COLO829 (cell line): ENCODE measurements around the gene LENEP.

Experiments used
- DNase-seq: peaks from one replicate; pipeline ENCODE4 v3.0.0; 2012; ENCODE audit warnings: low spot score

LENEP gene

DNA sequence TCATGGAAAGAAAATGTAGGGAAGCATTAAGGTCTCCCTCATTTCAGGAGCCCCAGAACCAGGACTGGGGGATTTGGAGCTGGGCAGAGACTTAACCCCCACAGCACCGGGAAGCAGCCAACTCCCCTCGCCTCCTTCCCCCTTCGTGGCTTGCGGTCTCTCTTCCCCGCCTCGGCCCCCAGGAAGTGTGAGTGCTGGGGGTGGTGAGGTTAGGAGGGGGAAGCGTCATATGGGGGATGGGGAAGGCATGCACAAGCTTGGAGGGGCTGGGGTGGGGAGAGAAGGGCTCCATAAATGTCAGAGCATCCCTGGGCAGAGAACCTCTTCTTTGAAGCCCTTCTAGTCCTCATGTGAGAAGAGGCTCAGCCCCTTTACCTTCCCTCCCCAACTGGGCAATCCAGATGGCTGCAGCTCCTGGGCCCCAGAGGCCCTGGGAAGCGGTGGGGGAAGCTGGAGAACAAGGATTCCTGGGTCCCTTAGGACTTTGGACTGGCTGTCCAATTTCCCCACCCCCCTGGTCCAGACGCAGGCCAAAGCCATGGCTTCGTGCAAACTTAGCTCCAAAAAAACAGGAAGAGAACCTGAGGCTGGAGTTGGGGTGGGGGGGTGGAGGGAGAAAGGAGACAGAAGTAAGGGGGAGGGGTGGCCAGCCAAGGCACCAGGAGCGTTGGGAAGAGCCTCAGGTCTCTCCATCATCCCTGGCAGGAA, 17.0 kb downstream of the LENEP start:
- no peak for DNase-seq

GRCh38 chr1:155011004-155011416, 17.6 kb downstream of the LENEP start:
- no peak for DNase-seq

- no peak for DNase-seq
Observed at GRCh38 chr1:155011437-155012025, 18.1 kb downstream of the LENEP start.

- no peak for DNase-seq
Observed at GRCh38 chr1:155012026-155012546, 18.7 kb downstream of the LENEP start.

GRCh38 chr1:155012776-155013602, 19.6 kb downstream of the LENEP start:
- no peak for DNase-seq

- no peak for DNase-seq
Observed at GRCh38 chr1:155013632-155014031, 20.2 kb downstream of the LENEP start.

GRCh38 chr1:155014709-155015508, 21.5 kb downstream of the LENEP start:
- no peak for DNase-seq

- no peak for DNase-seq
Observed at GRCh38 chr1:155015527-155016230, 22.3 kb downstream of the LENEP start.

DNA sequence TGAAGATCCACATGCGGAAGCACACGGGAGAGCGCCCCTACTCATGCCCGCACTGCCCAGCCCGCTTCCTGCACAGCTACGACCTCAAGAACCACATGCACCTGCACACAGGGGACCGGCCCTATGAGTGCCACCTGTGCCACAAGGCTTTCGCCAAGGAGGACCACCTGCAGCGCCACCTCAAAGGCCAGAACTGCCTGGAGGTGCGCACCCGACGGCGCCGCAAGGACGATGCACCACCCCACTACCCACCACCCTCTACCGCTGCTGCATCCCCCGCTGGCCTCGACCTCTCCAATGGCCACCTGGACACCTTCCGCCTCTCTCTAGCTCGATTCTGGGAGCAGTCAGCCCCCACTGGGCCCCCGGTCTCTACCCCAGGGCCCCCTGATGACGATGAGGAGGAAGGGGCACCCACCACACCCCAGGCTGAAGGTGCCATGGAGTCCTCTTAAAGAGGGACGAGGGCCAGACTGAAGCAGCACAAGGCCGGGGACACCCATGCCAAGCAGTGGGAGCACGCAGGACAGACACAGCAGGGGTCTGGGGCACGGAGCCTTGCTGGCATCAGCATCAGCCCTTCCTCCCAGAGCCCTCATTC, 22.9 kb downstream of the LENEP start:
- no peak for DNase-seq

DNA sequence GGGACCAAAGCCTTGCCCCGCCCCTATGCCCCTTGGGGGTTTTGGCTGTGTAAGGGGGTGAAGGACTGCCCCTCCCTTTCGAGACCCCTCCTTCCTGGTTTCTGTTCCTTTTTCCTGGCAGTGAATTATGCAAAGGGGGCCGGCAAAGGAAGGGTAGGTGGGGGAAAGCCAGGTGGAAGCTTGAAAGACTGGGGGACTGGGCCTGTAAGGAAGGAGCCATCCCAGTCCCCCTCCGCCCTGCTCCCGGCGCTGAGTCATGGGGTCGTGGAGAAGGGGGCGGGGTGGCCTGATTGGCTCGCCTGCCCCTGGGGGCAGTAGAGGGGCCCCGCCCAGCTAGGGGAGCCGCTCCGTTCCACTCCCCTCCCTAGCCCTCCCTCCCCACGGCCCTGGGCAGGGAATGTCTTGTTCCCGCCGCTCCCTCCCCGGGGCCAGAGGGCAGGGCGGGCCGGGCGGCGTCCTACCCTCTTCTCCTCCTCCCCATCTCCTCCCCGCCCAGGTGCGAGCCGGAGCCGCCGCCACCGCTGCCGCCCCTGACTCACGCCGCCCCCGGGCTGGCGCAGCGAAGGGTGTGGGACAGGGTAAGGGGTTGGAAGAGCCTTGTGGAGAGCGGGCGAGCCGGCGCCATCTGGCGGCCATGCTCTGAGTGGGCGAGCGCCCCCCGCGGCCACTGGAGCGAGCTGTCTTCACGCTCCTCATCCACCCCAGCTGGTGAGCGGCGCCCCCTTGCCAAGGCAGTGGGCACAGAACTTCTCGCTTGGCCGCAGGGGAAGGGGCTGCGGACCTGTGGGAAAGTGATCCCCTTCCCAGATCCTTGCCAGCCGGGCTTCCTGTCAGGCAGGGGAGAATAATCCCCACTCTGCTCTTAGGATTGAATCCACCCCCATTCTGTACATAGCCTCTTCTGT, 23.9 kb downstream of the LENEP start:
- DNase-seq: peak; percentile 88

DNA sequence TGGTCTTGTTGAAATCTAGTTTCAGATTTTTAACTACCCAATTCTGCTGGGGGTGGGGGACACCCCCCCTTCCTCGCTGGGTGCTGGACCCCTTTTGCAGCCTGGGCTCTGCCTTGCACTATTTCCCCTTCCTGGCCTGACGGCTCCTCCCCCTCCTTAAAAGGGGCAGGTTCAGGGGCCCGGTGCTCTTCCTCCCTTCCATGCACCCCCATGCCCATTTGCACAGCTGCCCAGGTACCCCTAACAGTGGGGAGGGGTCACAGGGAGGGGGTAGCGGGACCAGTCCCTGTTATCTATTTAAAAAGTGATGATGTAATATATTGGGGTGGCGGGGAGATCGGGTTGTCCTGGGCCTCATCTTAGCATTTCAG, 24.5 kb downstream of the LENEP start:
- no peak for DNase-seq

- DNase-seq: no peak
Observed at GRCh38 chr1:155018617-155019348, 25.4 kb downstream of the LENEP start.

DNA sequence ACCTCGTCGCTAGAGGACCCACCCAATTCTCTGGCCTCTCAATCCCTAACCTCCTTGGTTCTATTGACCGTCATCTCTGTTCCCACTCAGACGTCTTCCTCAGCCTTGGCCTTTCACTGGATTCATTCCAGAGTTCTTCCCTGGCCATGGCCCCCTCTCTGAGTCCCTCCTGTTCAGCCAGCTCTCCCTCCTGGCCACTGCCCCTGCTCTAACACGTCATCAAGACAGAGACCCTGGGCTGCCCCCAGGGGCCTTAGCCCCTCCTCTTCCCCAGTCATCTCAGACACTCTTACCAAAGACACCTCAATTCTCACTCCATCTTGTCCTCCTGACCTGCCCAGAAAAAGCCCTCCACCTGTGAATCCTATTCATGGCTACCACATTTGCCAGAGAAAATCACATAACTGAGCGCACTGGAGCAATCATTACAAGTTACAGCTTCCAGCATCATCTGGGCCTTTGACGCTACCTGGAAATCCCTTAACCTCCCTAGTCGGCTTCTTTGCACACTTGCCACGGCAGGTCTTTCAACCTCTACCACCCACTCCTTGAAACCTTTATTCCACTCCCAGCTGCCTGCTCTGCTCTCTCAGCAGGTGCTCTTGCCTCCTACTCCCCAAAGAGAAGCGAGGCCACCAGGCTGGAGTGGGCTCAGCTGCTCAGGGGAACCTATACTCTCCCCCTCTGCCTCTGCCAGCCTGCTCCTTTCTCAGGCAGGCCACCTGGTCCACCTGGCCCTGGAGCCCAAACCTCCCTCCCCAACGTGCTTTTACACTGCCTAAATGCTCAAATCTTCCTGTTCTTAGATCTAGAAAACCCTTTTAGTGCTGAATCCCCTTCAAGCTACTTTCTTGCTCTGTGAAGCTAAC, 26.2 kb downstream of the LENEP start:
- no peak for DNase-seq

- no peak for DNase-seq
Observed at GRCh38 chr1:155022136-155022926, 28.9 kb downstream of the LENEP start.

DNA sequence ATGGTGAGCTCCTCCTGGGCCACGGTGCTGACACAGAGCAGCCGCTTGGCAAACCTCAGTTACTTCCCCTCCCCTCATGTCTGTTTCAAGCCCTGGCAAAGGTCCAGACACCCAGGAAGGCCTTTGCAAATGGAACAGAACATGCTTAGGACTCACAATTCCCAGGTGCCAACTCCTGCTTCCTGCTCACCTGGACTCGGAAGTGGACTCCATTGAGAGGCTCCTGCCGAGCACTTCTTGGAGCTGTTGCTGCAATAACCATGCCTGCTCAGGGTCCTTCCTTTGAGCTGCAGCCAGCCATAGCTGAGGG, 29.5 kb downstream of the LENEP start:
- no peak for DNase-seq

GRCh38 chr1:155023627-155024026, 30.2 kb downstream of the LENEP start:
- DNase-seq: no peak

DNA sequence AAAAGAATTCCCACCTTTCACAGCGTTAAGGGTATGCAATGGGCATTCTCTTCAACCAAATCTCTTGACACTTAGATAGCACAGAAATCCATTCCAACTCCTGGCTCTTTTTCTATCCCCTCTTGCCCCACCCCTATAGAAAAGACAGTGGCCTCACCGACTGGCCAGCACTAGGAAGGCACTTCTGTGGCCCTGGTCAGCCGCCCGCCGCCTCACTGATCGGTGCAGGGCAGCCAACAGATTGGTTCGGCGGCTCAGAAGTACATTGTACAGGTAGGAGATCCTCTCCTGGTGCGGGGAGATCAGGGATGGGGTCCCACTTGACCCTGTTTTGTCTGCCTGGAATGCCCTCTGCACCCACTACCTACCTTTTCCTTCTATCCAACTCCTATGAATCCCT, 30.9 kb downstream of the LENEP start:
- DNase-seq: no peak

- DNase-seq: no peak
Observed at GRCh38 chr1:155026154-155026553, 32.8 kb downstream of the LENEP start.
